H9 (cell line): ENCODE data around the gene MED9. TPM values are rescaled to one million over a fixed set of nuclear protein-coding genes. Genes with fewer than 3 reads are reported as not detected.

Experiments used
- DNase-seq: peaks from one replicate; pipeline ENCODE4 v3.0.0-alpha.2; 2017
- H2AFZ ChIP-seq: one replicate; pipeline ENCODE4 v1.6.1; 2013; ENCODE audit warnings: mild to moderate bottlenecking, low read length, control low read depth, moderate library complexity
- H2AK5ac ChIP-seq: 2 replicates; pipeline ENCODE4 v1.6.1; 2013; ENCODE audit warnings: low read length, control low read depth, mixed read lengths; ENCODE audit not compliant: insufficient read length
- H2BK120ac ChIP-seq: one replicate; pipeline ENCODE4 v1.6.1; 2013; ENCODE audit warnings: low read depth, mild to moderate bottlenecking, low read length, control low read depth, inconsistent platforms; ENCODE audit not compliant: poor library complexity, severe bottlenecking
- H2BK12ac ChIP-seq: 2 replicates; pipeline ENCODE4 v1.6.1; 2013; ENCODE audit warnings: low read length, control low read depth, mixed read lengths, low read depth; ENCODE audit not compliant: insufficient read length
- H2BK15ac ChIP-seq: 2 replicates; pipeline ENCODE4 v1.6.1; 2013; ENCODE audit warnings: low read depth, low read length, control low read depth
- H2BK20ac ChIP-seq: one replicate; pipeline ENCODE4 v1.6.1; 2013; ENCODE audit warnings: low read depth, mild to moderate bottlenecking, low read length, control low read depth, inconsistent platforms; ENCODE audit not compliant: poor library complexity, severe bottlenecking
- H2BK5ac ChIP-seq: 2 replicates; pipeline ENCODE4 v1.6.1; 2013; ENCODE audit warnings: low read length, control low read depth, mixed read lengths; ENCODE audit not compliant: insufficient read length
- H3K14ac ChIP-seq: 2 replicates; pipeline ENCODE4 v1.6.1; 2013; ENCODE audit warnings: low read length, control low read depth; ENCODE audit not compliant: insufficient read depth
- H3K18ac ChIP-seq: 2 replicates; pipeline ENCODE4 v1.6.1; 2013; ENCODE audit warnings: low read depth, mild to moderate bottlenecking, mixed read lengths, low read length, control low read depth; ENCODE audit not compliant: insufficient read length
- H3K23ac ChIP-seq: 2 replicates; pipeline ENCODE4 v1.6.1; 2013; ENCODE audit warnings: low read length, control low read depth, mixed read lengths, low read depth; ENCODE audit not compliant: insufficient read length
- H3K23me2 ChIP-seq: 2 replicates; pipeline ENCODE4 v1.6.1; 2013; ENCODE audit warnings: low read depth, mild to moderate bottlenecking, mixed read lengths, low read length, control low read depth; ENCODE audit not compliant: insufficient read length, poor library complexity, severe bottlenecking
- H3K27ac ChIP-seq: 2 replicates; pipeline ENCODE4 v1.5.1; 2013; ENCODE audit warnings: low read length, control low read depth, mixed read lengths, low read depth; ENCODE audit not compliant: insufficient read length
- H3K27me3 ChIP-seq: 2 replicates; pipeline ENCODE4 v1.6.1; 2013; ENCODE audit warnings: low read length, control low read depth, inconsistent platforms; ENCODE audit not compliant: insufficient read depth
- H3K4ac ChIP-seq: 2 replicates; pipeline ENCODE4 v1.6.1; 2013; ENCODE audit warnings: low read depth, mild to moderate bottlenecking, control low read depth, inconsistent platforms, low read length, moderate library complexity
- H3K4me1 ChIP-seq: 2 replicates; pipeline ENCODE4 v1.6.1; 2013; ENCODE audit warnings: low read length, control low read depth, inconsistent platforms; ENCODE audit not compliant: insufficient read depth
- H3K4me2 ChIP-seq: 2 replicates; pipeline ENCODE4 v1.6.1; 2013; ENCODE audit warnings: low read length, control low read depth, mixed read lengths; ENCODE audit not compliant: insufficient read length, insufficient read depth
- H3K56ac ChIP-seq: 2 replicates; pipeline ENCODE4 v1.6.1; 2013; ENCODE audit warnings: low read depth, mild to moderate bottlenecking, mixed read lengths, low read length, control low read depth; ENCODE audit not compliant: insufficient read length
- H3K79me1 ChIP-seq: 2 replicates; pipeline ENCODE4 v1.6.1; 2013; ENCODE audit warnings: low read depth, mild to moderate bottlenecking, moderate library complexity, low read length, control low read depth, inconsistent platforms; ENCODE audit not compliant: insufficient read depth, poor library complexity, severe bottlenecking
- H3K79me2 ChIP-seq: 2 replicates; pipeline ENCODE4 v1.6.1; 2013; ENCODE audit warnings: low read length, control low read depth, inconsistent platforms; ENCODE audit not compliant: insufficient read depth
- H3K9ac ChIP-seq: 2 replicates; pipeline ENCODE4 v1.6.1; 2013; ENCODE audit warnings: low read length, control low read depth, mixed read lengths; ENCODE audit not compliant: insufficient read length; ENCODE audit errors: extremely low read depth
- H3K9me3 ChIP-seq: one replicate; pipeline ENCODE4 v1.6.1; 2013; ENCODE audit warnings: low read depth, low read length, inconsistent platforms; ENCODE audit not compliant: control insufficient read depth
- H3T11ph ChIP-seq: one replicate; pipeline ENCODE4 v1.6.1; 2013; ENCODE audit warnings: mild to moderate bottlenecking, low read length, control low read depth, inconsistent platforms
- H4K20me1 ChIP-seq: one replicate; pipeline ENCODE4 v1.6.1; 2013; ENCODE audit not compliant: control insufficient read depth, insufficient read length, insufficient read depth
- H4K5ac ChIP-seq: 2 replicates; pipeline ENCODE4 v1.6.1; 2013; ENCODE audit warnings: low read depth, mild to moderate bottlenecking, mixed read lengths, low read length, control low read depth; ENCODE audit not compliant: insufficient read length
- H4K8ac ChIP-seq: replicated peaks from 2 replicates; pipeline ENCODE4 v1.6.1; 2013; ENCODE audit warnings: low read length, control low read depth, mixed read lengths, low read depth; ENCODE audit not compliant: insufficient read length
- H4K91ac ChIP-seq: 2 replicates; pipeline ENCODE4 v1.6.1; 2013; ENCODE audit warnings: low read depth, mild to moderate bottlenecking, moderate library complexity, mixed read lengths, low read length, control low read depth; ENCODE audit not compliant: insufficient read length
- H3K27ac Mint-ChIP-seq, 3 experiments: 2 replicates in 2 of 3; 3 replicates in 1 of 3; pipeline ENCODE4 v1.8.0; 2020 to 2021; ENCODE audit warnings: mixed read lengths in 3 of 3, mild to moderate bottlenecking in 1 of 3, moderate library complexity in 1 of 3
- H3K27me3 Mint-ChIP-seq: 2 replicates; pipeline ENCODE4 v1.8.0; 2021; ENCODE audit warnings: low read depth, mild to moderate bottlenecking, moderate library complexity, mixed read lengths
- H3K36me3 Mint-ChIP-seq, 3 experiments: 2 replicates in 2 of 3; 3 replicates in 1 of 3; pipeline ENCODE4 v1.8.0; 2020 to 2021; ENCODE audit warnings: low read depth in 3 of 3, mixed read lengths in 3 of 3; ENCODE audit not compliant: insufficient read depth in 1 of 3
- H3K4me1 Mint-ChIP-seq, 2 experiments: 2 replicates each; pipeline ENCODE4 v1.8.0; 2020; ENCODE audit warnings: mixed read lengths in 2 of 2
- H3K4me3 Mint-ChIP-seq, 2 experiments: 2 replicates in 1 of 2; 3 replicates in 1 of 2; pipeline ENCODE4 v1.8.0; 2020 to 2021; ENCODE audit warnings: mild to moderate bottlenecking in 2 of 2, mixed read lengths in 2 of 2, moderate library complexity in 1 of 2
- H3K9me3 Mint-ChIP-seq, 2 experiments: 2 replicates in 1 of 2; 3 replicates in 1 of 2; pipeline ENCODE4 v1.8.0; 2020; ENCODE audit warnings: mild to moderate bottlenecking in 2 of 2, mixed read lengths in 2 of 2, moderate library complexity in 1 of 2
- CTCF ChIP-seq: fragments of 200-600 bp; sonication (generic); conservative IDR thresholded peaks from 3 replicates; pipeline ENCODE4 v1.8.0; 2021; ENCODE audit warnings: antibody characterized with exemption, mild to moderate bottlenecking
- WGBS: extraction: QIAGEN DNeasy Blood & Tissue Kit; methylation state at CpG from one replicate; pipeline ENCODE4 v1.1.7; 2013; ENCODE audit warnings: missing lambda C conversion rate, low lambda C conversion rate, mixed read lengths; ENCODE audit not compliant: insufficient read length; ENCODE audit errors: extremely low coverage; 5-methylcytosine and 5-hydroxymethylcytosine counted together
- total RNA-seq: library from RNA; stranded (reverse); gene quantifications from 2 replicates; pipeline ENCODE4 v1.2.1, GENCODE V29; 2021

The MED9 gene
- total RNA-seq, 1 experiment from 2014 or later = 20.0 TPM

DNA sequence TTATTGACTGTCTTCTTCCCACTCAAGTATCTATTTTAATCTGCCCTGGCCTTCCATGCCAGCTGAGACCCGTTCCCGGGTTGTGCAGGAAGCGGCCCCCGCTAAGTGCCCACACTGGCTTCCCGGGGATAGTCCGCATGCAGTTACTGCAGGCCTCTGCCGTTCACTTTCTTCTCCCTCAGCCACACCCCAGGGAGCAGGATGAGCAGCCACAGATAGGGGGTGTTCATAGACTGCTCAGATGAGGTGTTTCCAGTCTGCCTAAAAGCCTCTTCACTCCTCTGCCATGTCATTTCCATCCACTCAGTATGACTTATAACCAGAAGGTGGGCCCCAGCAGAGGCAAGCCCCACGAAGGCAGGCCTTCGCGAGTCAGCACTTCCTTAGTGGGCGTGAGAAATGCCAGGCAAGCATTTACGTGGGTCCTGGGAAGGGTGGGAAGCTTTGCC, 7.7 kb downstream of the MED9 start:
- H3K27ac Mint-ChIP-seq = peak overlapping the region in 1 of 3 experiments; percentile 20; a peak in 1 of 7 replicates

More for the DNA sequence above, 7.7 kb downstream of the MED9 start:
- Histone ChIP-seq H2BK15ac (no peak overlapping the region), H4K20me1 (no peaks in the 10 kb centered on the region), H3K9me3 (no peaks in the 10 kb centered on the region), H2BK12ac (no peak overlapping the region), H2AK5ac (no peak overlapping the region), H3K4me2 (no peak overlapping the region), H3K27ac (no peak overlapping the region), H3K27me3 (no peaks in the 10 kb centered on the region), H4K5ac (no peak overlapping the region), H3K4ac (no peak overlapping the region), H2BK20ac (no peak overlapping the region), H3K9ac (no peak overlapping the region), H2BK120ac (no peak overlapping the region), H4K8ac (no peak overlapping the region), H3K14ac (no peak overlapping the region), H3K4me1 (no peaks in the 10 kb centered on the region), H2AFZ (no peak overlapping the region), H3K79me1 (peaks cover 5% of the 10 kb centered on the region), H3T11ph (no peak overlapping the region), H3K79me2 (peaks cover 4% of the 10 kb centered on the region), H3K56ac (no peak overlapping the region), H3K23me2 (no peaks in the 10 kb centered on the region), H3K18ac (no peak overlapping the region), H4K91ac (no peak overlapping the region), H2BK5ac (no peak overlapping the region), H3K23ac (no peak overlapping the region)
- WGBS = no CpG with 5 or more reads among the region's 12 CpGs
- no peak for TF ChIP-seq CTCF
- Mint-ChIP-seq H3K4me3 (no peak overlapping the region), H3K9me3 (peaks cover 0 to 7% of the 10 kb centered on the region in 2 experiments; a peak in 2 of 5 replicates), H3K36me3 (peaks cover 22 to 49% (median 41%) of the 10 kb centered on the region in 3 experiments), H3K27me3 (no peaks in the 10 kb centered on the region; the same call in 1 of the 2 replicates), H3K4me1 (peaks cover 0 to 3% of the 10 kb centered on the region in 2 experiments; a peak in 1 of 4 replicates)
- no peak for DNase-seq
